ENCODE data around the gene ETS2.

ETS2 gene

DNA sequence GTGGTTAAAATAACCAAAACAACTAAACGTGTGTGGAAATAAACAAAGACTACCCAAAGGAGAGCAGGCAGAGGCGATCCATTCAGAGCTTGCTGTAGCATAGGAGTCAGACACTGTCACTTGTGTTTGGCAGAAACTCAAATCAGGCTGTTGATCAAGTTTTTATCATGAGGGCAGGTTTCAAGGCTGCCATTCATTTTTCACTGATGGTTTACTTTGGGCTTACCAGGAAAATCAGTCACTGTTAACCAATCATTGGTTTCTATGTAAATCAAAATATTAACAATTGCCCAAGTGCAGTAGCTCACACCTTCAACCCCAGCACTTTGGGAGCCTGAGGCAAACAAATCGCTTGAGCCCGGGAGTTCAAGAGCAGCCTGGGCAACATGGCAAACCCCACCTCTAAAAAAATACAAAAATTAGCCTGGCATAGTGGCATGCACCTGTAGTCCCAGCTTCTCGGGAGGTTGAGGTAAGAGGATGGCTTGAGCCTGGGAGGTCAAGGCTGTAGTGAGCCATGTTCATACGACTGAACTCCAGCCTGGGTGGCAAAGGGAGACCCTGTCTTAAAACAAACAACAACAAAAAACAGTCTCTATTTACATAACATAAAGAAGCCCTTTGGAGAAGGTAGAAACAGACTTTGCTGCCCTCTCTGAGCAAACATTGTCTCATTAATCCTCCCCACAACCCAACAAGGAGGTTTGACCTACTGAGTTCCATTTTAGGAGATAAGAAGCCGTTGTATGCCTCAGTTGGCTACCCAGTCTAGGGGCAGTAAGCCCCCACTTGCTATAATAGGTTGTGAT lies 21.1 kb upstream of the ETS2 start:
- Histone ChIP-seq H3K4me1 (ENCODE audit: insufficient read depth, low read length) (peaks cover 21% of the 10 kb centered on the region), H3K9ac (ENCODE audit: low read depth, low read length) (no peak overlapping the region), H3K36me3 (ENCODE audit: insufficient read depth, low read length) (no peaks in the 10 kb centered on the region), H3K27ac (ENCODE audit: low read depth, low read length) (no peak overlapping the region), H3K4me3 (ENCODE audit: low read length) (no peak overlapping the region), H3K9me3 (ENCODE audit: insufficient read depth, low read depth, low read length) (peaks cover 11% of the 10 kb centered on the region), H3K27me3 (ENCODE audit: insufficient read depth, low read length) (no peaks in the 10 kb centered on the region)
- 78% methylated on average over 7 of the region's 7 CpGs for WGBS

DNA sequence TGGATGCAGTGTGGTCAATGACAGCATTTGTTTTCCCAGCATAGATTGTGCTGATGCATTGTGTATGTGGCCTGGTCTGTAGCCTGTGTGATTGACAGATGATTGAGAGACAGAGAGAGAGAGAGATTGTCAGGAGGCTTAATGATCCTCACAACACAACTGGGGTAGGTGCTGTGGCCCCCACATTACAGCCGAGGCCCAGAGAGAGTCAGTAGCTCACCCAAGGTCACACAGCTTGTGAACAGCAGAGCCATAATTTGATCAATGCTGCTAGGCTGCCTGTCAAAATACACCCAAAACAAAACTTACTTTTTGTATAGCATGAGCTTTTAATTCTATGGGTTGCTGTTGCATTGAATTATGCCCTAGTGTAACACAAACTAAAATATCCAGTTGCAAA lies 20.2 kb upstream of the ETS2 start:
- 83% methylated on average over 1 of the region's 1 CpG for WGBS
- Histone ChIP-seq H3K9me3 (ENCODE audit: insufficient read depth, low read depth, low read length) (peaks cover 11% of the 10 kb centered on the region), H3K27me3 (ENCODE audit: insufficient read depth, low read length) (no peaks in the 10 kb centered on the region), H3K4me3 (ENCODE audit: low read length) (no peak overlapping the region), H3K4me1 (ENCODE audit: insufficient read depth, low read length) (peaks cover 21% of the 10 kb centered on the region), H3K27ac (ENCODE audit: low read depth, low read length) (no peak overlapping the region), H3K36me3 (ENCODE audit: insufficient read depth, low read length) (no peaks in the 10 kb centered on the region), H3K9ac (ENCODE audit: low read depth, low read length) (no peak overlapping the region)

DNA sequence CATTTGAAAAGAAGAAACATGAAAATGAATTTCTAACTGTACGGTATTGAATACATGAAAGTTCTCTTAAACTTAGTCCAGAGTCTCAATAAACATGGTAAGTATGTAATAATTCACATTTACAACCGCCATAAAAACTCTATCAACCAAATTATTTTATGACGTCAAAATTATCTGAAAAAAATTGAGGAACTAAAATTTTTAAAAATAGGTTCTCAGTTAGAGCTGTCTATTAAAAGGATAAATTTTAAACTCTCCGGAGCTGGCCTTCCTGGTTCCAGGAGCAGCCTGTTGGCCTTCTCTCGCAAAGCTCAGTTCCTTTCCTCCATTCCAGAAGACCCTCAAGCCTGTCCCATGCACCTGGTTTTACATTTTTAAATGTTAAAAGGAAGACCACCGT lies 18.7 kb upstream of the ETS2 start:
- Histone ChIP-seq H3K27ac (ENCODE audit: low read depth, low read length) (no peak overlapping the region), H3K4me1 (ENCODE audit: insufficient read depth, low read length) (peaks cover 21% of the 10 kb centered on the region), H3K9ac (ENCODE audit: low read depth, low read length) (no peak overlapping the region), H3K4me3 (ENCODE audit: low read length) (no peak overlapping the region), H3K27me3 (ENCODE audit: insufficient read depth, low read length) (no peaks in the 10 kb centered on the region), H3K9me3 (ENCODE audit: insufficient read depth, low read depth, low read length) (peaks cover 10% of the 10 kb centered on the region), H3K36me3 (ENCODE audit: insufficient read depth, low read length) (no peaks in the 10 kb centered on the region)
- 60% methylated on average over 2 of the region's 6 CpGs for WGBS

DNA sequence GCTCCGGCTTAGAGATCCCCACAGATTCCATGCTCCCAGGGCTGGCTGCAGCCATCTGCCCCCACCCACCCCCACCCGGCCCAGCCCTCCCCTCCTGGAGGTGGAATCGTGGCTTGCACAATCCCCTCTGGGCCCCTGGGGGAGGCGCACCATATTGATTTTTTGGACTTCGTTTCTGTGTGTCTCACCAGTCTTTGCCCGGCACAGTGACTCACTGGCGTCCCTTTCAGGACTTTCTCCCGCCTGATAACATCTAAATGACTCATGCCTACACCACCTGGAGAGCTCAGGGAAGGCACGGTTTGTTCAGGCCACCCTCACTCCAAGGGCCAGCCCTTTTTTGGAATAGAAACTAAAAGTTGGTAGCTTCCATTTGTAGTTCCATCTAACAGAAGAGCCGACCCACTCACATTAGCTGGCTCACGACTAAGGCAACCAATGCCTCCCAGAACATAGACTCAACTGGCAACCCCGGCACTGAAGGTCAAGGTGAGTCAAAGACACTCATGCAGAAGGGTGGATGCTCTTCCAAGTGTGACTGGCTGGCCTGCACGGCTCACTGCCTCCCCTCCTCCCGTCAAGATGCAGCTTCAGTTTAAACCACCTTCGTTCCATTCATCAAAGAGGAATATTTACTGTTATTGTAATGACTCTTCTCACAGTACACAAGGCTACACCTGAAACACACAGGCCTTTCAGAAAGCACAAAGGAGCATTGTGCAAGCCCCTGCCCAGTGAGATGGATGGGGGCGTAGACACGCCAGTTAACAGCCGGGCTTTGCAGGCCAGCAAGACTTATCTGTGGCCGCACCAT lies 18.1 kb upstream of the ETS2 start:
- Histone ChIP-seq H3K4me1 (ENCODE audit: insufficient read depth, low read length) (peaks cover 21% of the 10 kb centered on the region), H3K27me3 (ENCODE audit: insufficient read depth, low read length) (no peaks in the 10 kb centered on the region), H3K27ac (ENCODE audit: low read depth, low read length) (no peak overlapping the region), H3K9ac (ENCODE audit: low read depth, low read length) (no peak overlapping the region), H3K36me3 (ENCODE audit: insufficient read depth, low read length) (no peaks in the 10 kb centered on the region), H3K9me3 (ENCODE audit: insufficient read depth, low read depth, low read length) (peaks cover 5% of the 10 kb centered on the region; the same call in 1 of the 2 replicates), H3K4me3 (ENCODE audit: low read length) (no peak overlapping the region)
- 58% methylated on average over 16 of the region's 19 CpGs for WGBS

DNA sequence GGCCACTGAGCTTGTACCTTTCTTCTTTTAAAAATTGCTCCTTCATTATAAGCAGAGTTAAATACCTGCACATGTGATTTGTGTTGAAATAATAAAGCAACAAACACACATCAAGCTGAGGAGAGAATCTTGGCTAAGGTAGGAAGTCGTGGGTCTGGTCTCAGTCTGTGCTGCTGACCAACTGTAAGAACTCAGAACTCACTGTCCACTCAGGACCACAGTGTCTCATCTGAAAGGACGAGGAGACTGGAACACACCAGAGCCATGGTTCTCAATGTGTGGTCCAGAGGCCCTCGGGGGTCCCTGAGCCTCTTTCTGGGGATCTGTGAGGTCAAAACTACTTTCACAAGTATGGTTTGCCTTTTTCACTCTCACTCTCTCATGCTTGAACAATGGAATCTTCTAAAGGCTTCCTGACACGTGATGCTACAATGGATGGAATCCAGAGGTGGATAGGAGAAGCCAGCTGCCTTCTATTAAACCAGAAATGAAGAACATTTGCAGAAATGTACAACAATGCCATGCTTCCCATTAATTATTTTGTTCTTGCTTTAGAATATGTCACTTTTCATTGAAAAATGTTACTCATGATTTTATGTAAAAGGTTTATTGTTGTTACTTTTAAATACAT lies 17.3 kb upstream of the ETS2 start:
- Histone ChIP-seq H3K36me3 (ENCODE audit: insufficient read depth, low read length) (no peaks in the 10 kb centered on the region), H3K27ac (ENCODE audit: low read depth, low read length) (no peak overlapping the region), H3K9ac (ENCODE audit: low read depth, low read length) (no peak overlapping the region), H3K4me3 (ENCODE audit: low read length) (no peak overlapping the region), H3K9me3 (ENCODE audit: insufficient read depth, low read depth, low read length) (no peaks in the 10 kb centered on the region), H3K4me1 (ENCODE audit: insufficient read depth, low read length) (peaks cover 21% of the 10 kb centered on the region), H3K27me3 (ENCODE audit: insufficient read depth, low read length) (no peaks in the 10 kb centered on the region)
- 91% methylated on average over 4 of the region's 4 CpGs for WGBS

DNA sequence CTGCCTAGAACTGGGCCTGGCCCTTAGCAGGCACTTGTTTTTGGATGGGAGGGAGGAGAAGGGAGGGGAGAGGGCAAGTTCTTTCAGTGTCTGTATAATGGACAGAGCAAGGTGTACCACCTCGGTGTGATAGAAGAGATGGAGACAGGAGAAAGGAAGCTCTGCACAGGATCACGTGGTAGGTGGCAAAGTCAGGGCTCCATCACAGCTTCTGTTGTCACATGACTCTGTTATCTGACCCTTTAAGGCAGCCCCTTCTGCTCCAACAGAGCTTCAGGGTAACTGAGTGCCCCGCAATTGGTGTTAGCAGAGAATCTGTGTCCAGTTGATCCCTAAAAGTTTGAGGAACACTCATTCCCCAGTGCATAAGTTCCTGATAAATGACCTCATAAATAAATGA lies 16.5 kb upstream of the ETS2 start:
- Histone ChIP-seq H3K27me3 (ENCODE audit: insufficient read depth, low read length) (no peaks in the 10 kb centered on the region), H3K9ac (ENCODE audit: low read depth, low read length) (no peak overlapping the region), H3K4me3 (ENCODE audit: low read length) (no peak overlapping the region), H3K4me1 (ENCODE audit: insufficient read depth, low read length) (peaks cover 21% of the 10 kb centered on the region), H3K9me3 (ENCODE audit: insufficient read depth, low read depth, low read length) (no peaks in the 10 kb centered on the region), H3K27ac (ENCODE audit: low read depth, low read length) (no peak overlapping the region), H3K36me3 (ENCODE audit: insufficient read depth, low read length) (no peaks in the 10 kb centered on the region)
- WGBS = 89% methylated on average over 3 of the region's 3 CpGs

DNA sequence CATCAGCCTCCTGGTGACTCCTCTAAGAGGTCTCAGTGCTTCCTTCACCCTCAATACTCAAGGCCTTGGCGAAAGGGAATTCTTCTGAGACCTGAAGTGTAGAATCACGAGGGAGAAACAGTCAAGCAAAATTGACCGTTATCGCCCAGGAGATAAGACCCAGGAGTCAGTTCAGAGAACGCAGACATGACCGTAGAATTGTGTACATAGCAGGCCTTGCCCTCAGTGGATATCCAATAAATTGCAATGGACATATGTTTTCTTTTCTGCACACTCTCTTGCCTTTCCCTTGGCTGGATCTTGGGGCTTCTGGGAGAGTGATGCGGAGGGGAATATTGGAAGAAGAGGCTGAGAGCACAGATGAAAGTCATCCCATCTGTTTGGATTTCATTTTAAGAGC lies 15.7 kb upstream of the ETS2 start:
- Histone ChIP-seq H3K36me3 (ENCODE audit: insufficient read depth, low read length) (no peaks in the 10 kb centered on the region), H3K4me1 (ENCODE audit: insufficient read depth, low read length) (peaks cover 21% of the 10 kb centered on the region), H3K4me3 (ENCODE audit: low read length) (no peak overlapping the region), H3K27ac (ENCODE audit: low read depth, low read length) (no peak overlapping the region), H3K9me3 (ENCODE audit: insufficient read depth, low read depth, low read length) (no peaks in the 10 kb centered on the region), H3K9ac (ENCODE audit: low read depth, low read length) (no peak overlapping the region), H3K27me3 (ENCODE audit: insufficient read depth, low read length) (no peaks in the 10 kb centered on the region)
- WGBS = 81% methylated on average over 7 of the region's 7 CpGs

DNA sequence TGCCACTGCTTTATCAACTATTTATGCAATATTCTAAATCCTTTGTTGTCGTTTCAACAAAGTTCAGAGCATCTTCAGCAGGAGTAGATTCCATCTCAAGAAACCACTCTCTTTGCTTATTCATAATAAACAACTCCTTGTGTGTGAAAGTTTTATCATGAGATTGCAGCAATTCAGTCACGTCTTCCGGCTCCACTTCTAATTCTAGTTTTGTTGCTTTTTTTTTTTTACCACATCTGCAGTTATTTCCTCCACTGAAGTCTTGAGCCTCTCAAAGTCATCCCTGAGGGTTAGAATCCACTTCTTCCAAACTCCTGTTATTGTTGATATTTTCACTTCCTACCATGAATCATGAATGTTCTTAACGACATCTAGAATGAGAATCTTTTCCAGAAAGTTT lies 14.8 kb upstream of the ETS2 start:
- Histone ChIP-seq H3K4me3 (ENCODE audit: low read length) (no peak overlapping the region), H3K9ac (ENCODE audit: low read depth, low read length) (no peak overlapping the region), H3K4me1 (ENCODE audit: insufficient read depth, low read length) (peaks cover 20% of the 10 kb centered on the region), H3K36me3 (ENCODE audit: insufficient read depth, low read length) (no peaks in the 10 kb centered on the region), H3K27ac (ENCODE audit: low read depth, low read length) (no peak overlapping the region), H3K9me3 (ENCODE audit: insufficient read depth, low read depth, low read length) (no peaks in the 10 kb centered on the region), H3K27me3 (ENCODE audit: insufficient read depth, low read length) (no peaks in the 10 kb centered on the region)
- 96% methylated on average over 4 of the region's 4 CpGs for WGBS

DNA sequence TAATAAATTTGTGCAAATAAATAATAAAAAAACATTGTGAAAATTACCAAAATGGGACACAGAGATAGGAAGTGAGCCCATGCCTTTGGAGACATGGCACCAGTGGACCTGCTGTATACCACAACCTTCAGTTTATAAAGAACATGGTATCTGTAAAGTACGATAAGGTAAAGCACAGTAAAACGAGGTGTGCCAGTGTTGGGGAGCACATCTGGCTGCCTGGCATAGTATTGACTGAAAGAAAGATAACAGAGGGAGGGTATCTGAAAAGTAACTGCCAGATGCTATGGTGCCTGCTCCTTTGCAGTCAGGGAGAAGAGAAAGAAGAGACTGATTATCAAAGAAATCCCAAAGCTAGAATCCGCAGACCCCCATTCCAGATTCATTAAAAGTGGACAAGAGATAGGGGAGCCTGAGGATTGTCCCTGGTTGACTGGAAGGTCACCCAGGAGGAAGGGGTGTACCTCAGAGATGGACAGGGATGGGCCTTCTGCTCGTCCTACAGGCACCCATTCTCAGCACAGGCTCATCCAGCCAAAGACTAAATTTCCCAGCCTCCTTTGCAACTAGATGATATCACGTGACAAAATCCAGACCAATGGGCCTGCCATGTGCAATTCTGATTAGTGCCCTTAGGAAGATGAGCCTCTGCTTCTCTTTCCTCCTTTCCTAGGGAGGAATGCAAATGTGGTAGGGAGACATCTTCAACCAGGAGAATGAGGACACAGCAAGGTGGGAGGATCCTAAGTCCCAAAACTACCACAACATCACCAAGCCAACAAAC lies 12.9 kb upstream of the ETS2 start:
- Histone ChIP-seq H3K27ac (ENCODE audit: low read depth, low read length) (no peak overlapping the region), H3K9me3 (ENCODE audit: insufficient read depth, low read depth, low read length) (no peaks in the 10 kb centered on the region), H3K4me1 (ENCODE audit: insufficient read depth, low read length) (peaks cover 9% of the 10 kb centered on the region; the same call in 1 of the 2 replicates), H3K9ac (ENCODE audit: low read depth, low read length) (no peak overlapping the region), H3K4me3 (ENCODE audit: low read length) (no peak overlapping the region), H3K36me3 (ENCODE audit: insufficient read depth, low read length) (no peaks in the 10 kb centered on the region), H3K27me3 (ENCODE audit: insufficient read depth, low read length) (no peaks in the 10 kb centered on the region)
- WGBS = 88% methylated on average over 5 of the region's 5 CpGs

DNA sequence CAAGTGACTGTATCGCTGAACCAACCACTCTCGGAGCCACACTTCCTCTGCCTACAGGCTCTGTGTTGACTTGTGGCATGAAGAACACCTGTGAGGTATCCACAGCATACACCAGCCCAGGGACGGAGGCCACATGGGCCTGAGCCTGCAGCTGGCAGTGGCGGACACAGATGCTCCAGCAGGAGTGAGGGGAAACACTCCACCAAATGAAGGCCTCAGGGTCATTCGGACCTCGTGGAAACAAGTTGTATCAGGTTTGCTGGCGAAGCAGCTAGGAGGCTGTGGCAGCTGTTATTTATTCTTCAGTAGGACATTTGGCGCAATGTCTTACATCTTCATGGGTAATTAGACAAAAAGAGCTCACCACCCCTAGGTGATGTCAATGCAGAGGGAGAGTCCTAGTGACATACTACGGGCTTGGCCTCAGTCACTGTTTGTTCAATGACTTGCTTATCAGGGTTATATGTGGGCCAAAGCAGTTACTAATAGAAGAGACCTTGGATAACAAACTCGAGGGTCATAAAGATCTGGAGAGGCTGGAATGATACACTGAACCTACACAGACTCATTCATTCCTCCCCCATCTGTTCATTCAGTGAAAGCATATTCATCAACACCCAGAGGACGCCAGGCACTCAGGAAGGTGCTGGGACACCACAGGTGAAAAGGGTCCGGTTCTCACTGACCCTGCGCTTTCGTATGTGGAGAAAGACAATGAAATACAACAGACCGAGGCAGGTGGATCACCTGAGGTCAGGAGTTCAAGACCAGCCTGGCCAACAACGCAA lies 11.6 kb upstream of the ETS2 start:
- H3K27ac ChIP-seq (ENCODE audit: low read depth, low read length) = no peak overlapping the region

More for the DNA sequence above, 11.6 kb upstream of the ETS2 start:
- H3K9ac ChIP-seq (ENCODE audit: low read depth, low read length) = no peak overlapping the region
- no peaks in the 10 kb centered on the region for H3K27me3 ChIP-seq (ENCODE audit: insufficient read depth, low read length)
- WGBS = 94% methylated on average over 16 of the region's 16 CpGs
- no peak overlapping the region for H3K4me3 ChIP-seq (ENCODE audit: low read length)
- peaks cover 16% of the 10 kb centered on the region; the same call in 1 of the 2 replicates for H3K4me1 ChIP-seq (ENCODE audit: insufficient read depth, low read length)
- no peaks in the 10 kb centered on the region for H3K9me3 ChIP-seq (ENCODE audit: insufficient read depth, low read depth, low read length)
- no peaks in the 10 kb centered on the region for H3K36me3 ChIP-seq (ENCODE audit: insufficient read depth, low read length)

All from HUES64 (cell line).